ENCODE data around the gene FUCA2. TPM values are rescaled to one million over a fixed set of nuclear protein-coding genes. Genes with fewer than 3 reads are reported as not detected.

Gene FUCA2
- total RNA-seq, 1 donor from 2014 or later: 35.3 TPM

GRCh38 chr6:143496974-143497373 is 14.5 kb downstream of the FUCA2 start:
- FAIRE-seq: no peak
- no peak for DNase-seq (ENCODE audit: low read depth)
- Histone ChIP-seq H3K27me3 (ENCODE audit: control insufficient read depth, insufficient read depth, low read length) (no peaks in the 10 kb centered on the region), H3K36me3 (ENCODE audit: control insufficient read depth, insufficient read depth, low read length) (no peaks in the 10 kb centered on the region), H3K4me3 (ENCODE audit: low read depth, low read length) (no peak overlapping the region)
- TF ChIP-seq CTCF (IDR thresholded peaks at IDR 0.05; ENCODE audit: insufficient read depth, low read length, severe bottlenecking): no peak

GRCh38 chr6:143490775-143491174 is 20.7 kb downstream of the FUCA2 start:
- DNase-seq (ENCODE audit: low read depth) (no peak), FAIRE-seq (peak; percentile 85)
- Histone ChIP-seq H3K4me3 (ENCODE audit: low read depth, low read length) (no peak overlapping the region), H3K27me3 (ENCODE audit: control insufficient read depth, insufficient read depth, low read length) (no peaks in the 10 kb centered on the region), H3K36me3 (ENCODE audit: control insufficient read depth, insufficient read depth, low read length) (no peaks in the 10 kb centered on the region)
- TF ChIP-seq CTCF (IDR thresholded peaks at IDR 0.05; ENCODE audit: insufficient read depth, low read length, severe bottlenecking): no peak

- no peak for TF ChIP-seq CTCF (IDR thresholded peaks at IDR 0.05; ENCODE audit: insufficient read depth, low read length, severe bottlenecking)
- no peaks in the 10 kb centered on the region for H3K36me3 ChIP-seq (ENCODE audit: control insufficient read depth, insufficient read depth, low read length)
- DNase-seq (ENCODE audit: low read depth) (no peak), FAIRE-seq (no peak)
- H3K4me3 ChIP-seq (ENCODE audit: low read depth, low read length): no peak overlapping the region
- no peaks in the 10 kb centered on the region for H3K27me3 ChIP-seq (ENCODE audit: control insufficient read depth, insufficient read depth, low read length)
Measured at GRCh38 chr6:143490244-143490643, 21.3 kb downstream of the FUCA2 start.

- TF ChIP-seq CTCF (IDR thresholded peaks at IDR 0.05; ENCODE audit: insufficient read depth, low read length, severe bottlenecking): no peak
- FAIRE-seq: no peak
Measured at GRCh38 chr6:143486752-143487151, 24.8 kb downstream of the FUCA2 start.

GRCh38 chr6:143485967-143486366 is 25.6 kb downstream of the FUCA2 start:
- FAIRE-seq (no peak), DNase-seq (ENCODE audit: low read depth) (no peak)
- Histone ChIP-seq H3K27me3 (ENCODE audit: control insufficient read depth, insufficient read depth, low read length) (no peaks in the 10 kb centered on the region), H3K4me3 (ENCODE audit: low read depth, low read length) (no peak overlapping the region), H3K36me3 (ENCODE audit: control insufficient read depth, insufficient read depth, low read length) (no peaks in the 10 kb centered on the region)
- TF ChIP-seq CTCF (IDR thresholded peaks at IDR 0.05; ENCODE audit: insufficient read depth, low read length, severe bottlenecking): no peak

More at GRCh38 chr6:143486752-143487151, 24.8 kb downstream of the FUCA2 start:
- H3K27me3 ChIP-seq (ENCODE audit: control insufficient read depth, insufficient read depth, low read length): no peaks in the 10 kb centered on the region
- no peak overlapping the region for H3K4me3 ChIP-seq (ENCODE audit: low read depth, low read length)
- no peak for DNase-seq (ENCODE audit: low read depth)
- no peaks in the 10 kb centered on the region for H3K36me3 ChIP-seq (ENCODE audit: control insufficient read depth, insufficient read depth, low read length)

GRCh38 chr6:143482593-143482992 is 28.9 kb downstream of the FUCA2 start:
- Histone ChIP-seq H3K36me3 (ENCODE audit: control insufficient read depth, insufficient read depth, low read length) (no peaks in the 10 kb centered on the region), H3K27me3 (ENCODE audit: control insufficient read depth, insufficient read depth, low read length) (no peaks in the 10 kb centered on the region), H3K4me3 (ENCODE audit: low read depth, low read length) (no peak overlapping the region)
- TF ChIP-seq CTCF (IDR thresholded peaks at IDR 0.05; ENCODE audit: insufficient read depth, low read length, severe bottlenecking): no peak
- no peak for FAIRE-seq
- DNase-seq (ENCODE audit: low read depth): no peak

Measured in bronchial epithelial cell (primary cell).